ENCODE results near the gene FAM13B.
A peak's percentile ranks its signal among the peaks of the same experiment; 100 is the strongest.

Gene FAM13B

GRCh38 chr5:137914758-137915157, 118.1 kb downstream of the FAM13B start:
- FAIRE-seq: no peak
- TF ChIP-seq POLR2AphosphoS5 (IDR thresholded peaks at IDR 0.05; ENCODE audit: low read depth, low read length): no peak
- no peak for TF ChIP-seq POLR2A (IDR thresholded peaks at IDR 0.05; ENCODE audit: low read depth, low read length)
- no peak for TF ChIP-seq TAF1 (IDR thresholded peaks at IDR 0.05; ENCODE audit: borderline replicate concordance, low read depth, low read length)
- no peak for DNase-seq (ENCODE audit: insufficient read length)

GRCh38 chr5:137902408-137903133, 130.3 kb downstream of the FAM13B start:
- TF ChIP-seq TAF1 (IDR thresholded peaks at IDR 0.05; ENCODE audit: borderline replicate concordance, low read depth, low read length): no peak
- FAIRE-seq (no peak), DNase-seq (ENCODE audit: insufficient read length) (no peak)

GRCh38 chr5:137901011-137901817, 131.7 kb downstream of the FAM13B start:
- DNase-seq (ENCODE audit: insufficient read length): no peak
- no peak for FAIRE-seq
- TF ChIP-seq POLR2AphosphoS5 (IDR thresholded peaks at IDR 0.05; ENCODE audit: low read depth, low read length): no peak
- no peak for TF ChIP-seq POLR2A (IDR thresholded peaks at IDR 0.05; ENCODE audit: low read depth, low read length)
- no peak for TF ChIP-seq TAF1 (IDR thresholded peaks at IDR 0.05; ENCODE audit: borderline replicate concordance, low read depth, low read length)

- TF ChIP-seq POLR2A (IDR thresholded peaks at IDR 0.05; ENCODE audit: low read depth, low read length) (no peak), POLR2AphosphoS5 (IDR thresholded peaks at IDR 0.05; ENCODE audit: low read depth, low read length) (no peak), TAF1 (IDR thresholded peaks at IDR 0.05; ENCODE audit: borderline replicate concordance, low read depth, low read length) (no peak)
- no peak for FAIRE-seq
- no peak for DNase-seq (ENCODE audit: insufficient read length)
These were observed 133.4 kb downstream of the FAM13B start for GRCh38 chr5:137899493-137899892.

- FAIRE-seq: no peak
- no peak for TF ChIP-seq POLR2AphosphoS5 (IDR thresholded peaks at IDR 0.05; ENCODE audit: low read depth, low read length)
- TF ChIP-seq TAF1 (IDR thresholded peaks at IDR 0.05; ENCODE audit: borderline replicate concordance, low read depth, low read length): no peak
- no peak for TF ChIP-seq POLR2A (IDR thresholded peaks at IDR 0.05; ENCODE audit: low read depth, low read length)
- no peak for DNase-seq (ENCODE audit: insufficient read length)
These were observed 136.3 kb downstream of the FAM13B start for GRCh38 chr5:137896560-137896959.

- DNase-seq (ENCODE audit: insufficient read length): no peak
- FAIRE-seq: peak; percentile 61
- TF ChIP-seq POLR2AphosphoS5 (IDR thresholded peaks at IDR 0.05; ENCODE audit: low read depth, low read length) (no peak), POLR2A (IDR thresholded peaks at IDR 0.05; ENCODE audit: low read depth, low read length) (no peak), TAF1 (IDR thresholded peaks at IDR 0.05; ENCODE audit: borderline replicate concordance, low read depth, low read length) (no peak)
These were observed 138.3 kb downstream of the FAM13B start for GRCh38 chr5:137894586-137894985.

- TF ChIP-seq POLR2AphosphoS5 (IDR thresholded peaks at IDR 0.05; ENCODE audit: low read depth, low read length) (no peak), TAF1 (IDR thresholded peaks at IDR 0.05; ENCODE audit: borderline replicate concordance, low read depth, low read length) (no peak), POLR2A (IDR thresholded peaks at IDR 0.05; ENCODE audit: low read depth, low read length) (no peak)
- DNase-seq (ENCODE audit: insufficient read length): no peak
- FAIRE-seq: no peak
These were observed 141.0 kb downstream of the FAM13B start for GRCh38 chr5:137891849-137892248.

GRCh38 chr5:137890845-137891244, 142.0 kb downstream of the FAM13B start:
- FAIRE-seq: peak; percentile 63
- TF ChIP-seq POLR2A (IDR thresholded peaks at IDR 0.05; ENCODE audit: low read depth, low read length): no peak
- no peak for TF ChIP-seq TAF1 (IDR thresholded peaks at IDR 0.05; ENCODE audit: borderline replicate concordance, low read depth, low read length)
- no peak for TF ChIP-seq POLR2AphosphoS5 (IDR thresholded peaks at IDR 0.05; ENCODE audit: low read depth, low read length)
- no peak for DNase-seq (ENCODE audit: insufficient read length)

- peak; percentile 95 for TF ChIP-seq POLR2A (IDR thresholded peaks at IDR 0.05; ENCODE audit: low read depth, low read length)
- TF ChIP-seq TAF1 (IDR thresholded peaks at IDR 0.05; ENCODE audit: borderline replicate concordance, low read depth, low read length): peak; percentile 66
- peak; percentile 95 for TF ChIP-seq POLR2AphosphoS5 (IDR thresholded peaks at IDR 0.05; ENCODE audit: low read depth, low read length)
- FAIRE-seq (peak; percentile 99), DNase-seq (ENCODE audit: insufficient read length) (peak; percentile 52)
These were observed 143.8 kb downstream of the FAM13B start, which contains the start of gene PKD2L2 for GRCh38 chr5:137888863-137889759. Gene PKD2L2, plus strand, starts transcription at chr5:137889457. Its CDS starts 35 bp downstream, at chr5:137889492.

GRCh38 chr5:137888466-137888862, 144.4 kb downstream of the FAM13B start:
- no peak for DNase-seq (ENCODE audit: insufficient read length)
- FAIRE-seq: peak; percentile 9
- TF ChIP-seq POLR2AphosphoS5 (IDR thresholded peaks at IDR 0.05; ENCODE audit: low read depth, low read length) (no peak), TAF1 (IDR thresholded peaks at IDR 0.05; ENCODE audit: borderline replicate concordance, low read depth, low read length) (no peak), POLR2A (IDR thresholded peaks at IDR 0.05; ENCODE audit: low read depth, low read length) (no peak)
